Activated gamma-delta T cell treated with Interleukin-2 at 50 U/mL for 16 hours (primary cell): ENCODE measurements around the gene TRMT61A.
"Not testable (repeated sequence)": the region's sequence is repeated elsewhere in the genome, so short reads cannot be mapped to it uniquely, and the experiment has no call there.

Experiments
- DNase-seq: peaks from one replicate; pipeline ENCODE4 v3.0.0-alpha.2; 2020

The TRMT61A gene

DNA sequence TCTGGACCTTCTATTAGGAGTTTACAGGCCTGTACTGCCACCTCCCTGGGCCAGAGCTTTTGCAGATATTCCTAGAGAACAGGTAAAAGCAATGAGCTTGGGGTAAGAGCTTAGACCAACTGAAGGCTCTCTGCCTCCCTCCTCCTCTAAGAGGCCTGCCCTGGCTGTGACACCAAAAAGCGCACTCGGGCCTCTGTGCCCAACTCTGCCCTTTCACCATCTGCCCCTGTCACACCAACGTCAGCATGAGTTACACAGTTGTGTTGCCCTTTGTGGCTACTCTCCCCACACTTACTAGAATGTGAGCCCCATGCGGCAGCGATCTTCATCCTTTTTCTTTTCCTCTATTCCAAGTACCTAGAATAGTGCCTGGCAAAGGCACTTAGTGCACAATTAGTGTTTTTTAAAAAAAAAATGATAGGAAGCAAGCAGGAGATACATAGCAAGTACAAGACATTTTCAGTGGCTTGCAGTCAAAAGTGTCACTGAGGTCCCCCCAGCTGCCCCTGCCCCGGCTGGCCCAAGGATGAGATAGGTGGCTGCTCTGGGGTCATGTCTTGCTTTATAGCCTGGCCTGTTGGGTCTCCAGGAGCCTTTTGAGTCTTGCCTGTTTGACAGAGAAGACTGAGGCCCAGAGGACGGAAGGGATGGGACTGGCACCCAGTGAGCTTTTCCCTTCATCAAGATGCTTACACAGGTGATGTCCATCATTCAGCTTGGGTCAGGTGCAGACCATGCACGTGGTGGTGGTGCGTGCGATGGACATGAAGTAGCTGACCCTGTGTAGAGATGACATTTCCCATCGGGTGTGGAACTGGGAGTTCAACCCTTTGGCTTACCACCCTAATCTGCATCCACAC, 18.9 kb upstream of the TRMT61A start:
- no peak for DNase-seq

DNA sequence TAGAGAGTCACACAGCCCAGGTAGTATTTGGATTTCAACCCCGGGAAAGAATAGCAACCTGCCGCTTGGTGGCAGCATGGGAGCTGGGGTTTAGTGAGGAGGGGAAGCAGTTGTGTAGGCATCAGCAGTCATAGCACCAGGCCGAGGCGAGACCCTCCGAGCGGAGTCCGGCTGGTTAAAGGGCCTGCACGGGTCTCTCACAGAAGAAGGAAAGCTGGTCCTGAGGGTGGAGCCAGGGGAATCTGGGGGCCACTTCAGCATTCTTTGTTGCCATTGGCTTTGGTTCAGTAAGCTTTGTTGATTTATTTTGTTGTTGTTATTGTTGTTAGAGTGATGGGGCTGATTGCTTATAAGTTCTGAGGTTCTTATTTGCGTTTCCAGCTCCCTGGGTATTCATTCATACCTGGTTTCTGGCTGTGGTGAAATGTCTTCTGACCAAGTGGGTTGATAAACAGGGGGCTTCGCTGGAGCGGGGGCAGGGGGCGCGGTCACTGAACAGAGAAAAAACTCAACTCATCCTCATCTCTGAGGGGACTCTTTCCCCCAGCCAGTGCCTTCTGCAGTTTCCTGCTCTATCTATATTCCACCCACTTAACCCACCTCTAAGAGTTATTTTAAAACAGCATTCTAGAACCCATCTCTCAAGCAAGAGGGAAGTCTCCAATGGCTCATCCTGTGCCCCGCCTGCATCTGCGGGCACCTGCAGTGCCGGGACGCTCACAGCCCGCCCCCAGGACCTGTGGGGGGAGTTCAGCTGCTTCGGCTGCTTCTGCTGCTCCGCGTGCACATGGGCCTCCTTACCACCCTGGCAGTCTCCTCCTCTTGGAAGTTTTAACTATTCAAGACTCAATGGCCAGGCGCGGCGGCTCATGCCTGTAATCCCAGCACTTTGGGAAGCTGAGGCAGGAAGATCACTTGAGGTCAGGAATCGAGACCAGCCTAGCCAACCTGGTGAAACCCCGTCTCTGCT, 18.0 kb upstream of the TRMT61A start:
- no peak for DNase-seq

DNA sequence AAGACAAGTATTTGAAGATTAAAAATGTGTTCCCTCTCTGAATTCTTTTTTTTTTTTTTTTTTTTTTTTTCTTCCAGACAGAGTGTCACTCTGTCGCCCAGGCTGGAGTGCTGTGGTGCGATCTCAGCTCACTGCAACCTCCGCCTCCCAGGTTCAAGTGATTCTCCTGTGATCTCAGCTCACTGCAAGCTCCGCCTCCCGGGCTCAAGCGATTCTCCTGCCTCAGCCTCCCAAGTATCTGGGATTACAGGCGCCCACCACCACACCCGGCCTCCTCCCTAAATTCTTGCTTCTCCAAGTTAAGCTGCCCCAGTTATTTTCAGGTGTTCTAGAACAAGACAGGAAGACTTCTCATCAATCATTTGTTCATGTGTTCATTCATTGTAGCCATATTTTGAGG, 16.8 kb upstream of the TRMT61A start:
- DNase-seq = not testable (repeated sequence)

DNA sequence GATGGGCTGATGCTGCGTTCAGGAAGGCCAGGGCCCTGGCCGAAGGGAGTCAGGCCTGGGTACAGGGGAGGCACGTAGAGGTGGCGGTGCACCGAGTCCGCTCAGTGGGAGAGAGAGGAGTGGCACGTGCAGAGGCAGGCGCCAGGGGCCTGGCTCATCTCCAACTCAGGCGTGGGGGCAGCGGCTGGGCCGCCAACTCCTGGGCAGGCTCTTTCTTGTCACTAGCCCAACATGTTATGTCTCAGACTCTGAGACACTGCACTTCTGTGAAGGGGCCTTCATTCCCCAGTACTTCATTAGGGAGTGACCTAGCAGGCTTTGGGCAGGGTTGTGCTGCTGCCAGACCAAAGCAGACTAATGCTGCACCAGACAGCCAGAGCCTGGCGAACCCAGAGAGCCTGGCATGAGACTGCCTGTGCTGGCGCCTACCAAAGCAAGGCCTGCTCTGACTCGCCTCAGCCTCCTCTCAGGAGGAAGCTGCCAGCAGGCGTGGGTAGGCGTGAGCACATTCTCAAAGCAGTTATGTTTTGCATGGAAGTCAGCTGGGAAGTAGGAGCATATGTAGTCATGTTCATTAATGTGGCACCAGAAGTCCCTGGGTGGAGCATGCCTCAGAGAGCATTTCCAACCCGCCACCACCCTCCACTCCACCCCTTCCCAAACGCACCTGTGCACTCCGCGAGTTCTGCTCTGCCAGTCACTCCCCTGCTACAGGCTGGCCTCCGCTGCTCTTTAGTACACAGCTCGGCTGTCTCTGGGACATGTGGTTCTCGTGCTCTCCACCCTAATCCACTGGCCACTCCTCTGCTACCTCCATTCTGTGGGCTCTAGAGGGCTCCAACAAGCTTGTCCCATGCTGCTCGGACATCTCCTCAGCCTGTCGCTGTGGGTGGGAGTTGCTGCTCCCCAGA, 16.0 kb upstream of the TRMT61A start:
- DNase-seq = no peak

DNA sequence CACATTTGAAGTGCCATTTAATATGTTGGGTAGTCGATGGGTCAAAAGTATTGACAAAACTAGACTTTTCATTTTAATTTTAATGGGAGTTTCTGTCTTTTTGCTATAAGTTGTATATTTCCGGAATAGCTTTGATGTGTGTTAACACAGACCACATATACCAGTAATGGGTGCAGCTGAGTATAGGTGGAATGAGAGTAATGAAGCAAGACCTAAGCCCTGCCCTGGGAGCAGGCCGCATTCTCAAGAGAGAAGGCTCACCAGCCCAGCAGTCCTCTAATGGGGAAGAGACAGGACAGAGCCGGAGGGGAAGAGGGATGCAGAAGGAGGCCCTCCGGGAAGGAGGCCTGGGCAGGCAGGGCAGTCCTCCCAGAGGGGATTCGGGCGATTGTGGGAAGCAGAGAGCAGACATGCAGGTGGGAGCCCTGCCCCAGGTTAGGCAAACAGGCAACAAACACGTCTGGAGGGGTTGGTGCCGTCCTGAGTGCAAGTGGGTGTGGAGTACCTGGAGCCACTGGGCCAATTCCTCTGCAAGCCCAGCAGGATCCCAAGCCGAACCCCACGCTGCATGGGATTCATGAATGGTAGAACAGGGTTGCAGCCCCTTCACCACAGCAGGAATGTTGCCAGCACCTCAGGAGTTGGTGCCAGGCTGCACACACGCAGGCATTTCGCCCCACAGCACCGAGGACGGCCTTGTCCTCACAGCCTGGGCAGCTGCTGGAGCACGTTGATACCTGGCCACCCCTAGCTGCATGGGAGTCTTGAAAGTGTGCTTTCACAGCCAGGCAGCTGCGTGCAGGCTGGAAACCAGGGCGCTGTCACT, 14.2 kb upstream of the TRMT61A start:
- no peak for DNase-seq

DNA sequence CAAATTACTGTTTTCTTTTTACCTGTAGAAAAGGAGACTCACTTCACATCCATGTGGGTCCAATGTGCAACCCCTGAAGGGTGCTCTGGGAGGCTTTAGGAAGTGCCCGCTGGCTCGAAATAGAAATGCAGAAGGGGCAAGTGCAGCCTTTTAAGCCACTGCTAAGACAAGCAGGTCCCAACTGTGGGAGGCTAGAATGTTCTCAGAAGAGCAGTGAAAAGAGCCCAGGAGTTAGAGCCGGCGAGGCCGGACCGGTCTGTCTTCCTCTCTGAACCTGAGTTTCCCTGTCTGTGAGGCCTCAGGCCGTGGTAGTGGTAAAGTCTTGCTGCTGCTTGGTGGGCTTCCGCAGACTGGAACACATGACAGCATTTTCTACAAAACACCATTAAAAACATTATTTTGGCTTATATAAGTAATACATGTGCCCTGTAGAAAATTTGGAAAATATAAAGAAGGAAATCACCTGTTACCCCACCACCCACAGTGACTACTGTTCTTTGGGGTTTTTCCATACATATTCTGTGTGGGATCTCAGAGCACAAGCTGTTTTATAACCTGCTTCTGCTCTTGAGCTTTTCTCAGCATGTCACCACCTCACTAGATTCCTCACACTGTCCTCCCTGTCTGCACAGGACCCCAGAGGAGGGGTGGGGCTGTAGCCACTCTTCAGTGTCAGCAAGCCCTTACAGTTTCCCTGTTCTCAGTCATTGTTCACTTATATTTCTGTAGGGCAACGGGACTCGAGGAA, 12.4 kb upstream of the TRMT61A start:
- DNase-seq = no peak

DNA sequence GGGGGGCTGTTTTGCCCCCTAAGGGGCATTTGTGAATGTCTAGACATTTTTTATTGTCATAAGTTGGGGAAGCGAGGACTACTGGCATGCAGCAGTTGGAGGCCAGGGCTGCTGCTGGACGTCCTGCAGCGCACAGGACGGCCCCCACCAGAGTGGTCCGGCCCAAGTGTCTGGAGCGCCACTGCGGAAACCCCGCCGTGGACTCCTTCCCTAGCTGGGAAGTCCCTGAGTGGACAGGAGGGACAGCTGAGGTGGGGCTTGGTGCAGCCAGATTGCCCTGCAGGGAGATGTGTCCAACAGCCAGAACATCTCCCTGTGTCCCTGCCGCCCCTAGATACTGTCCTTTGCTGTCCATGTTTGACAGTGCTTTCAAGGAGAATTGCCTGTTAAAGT, 11.8 kb upstream of the TRMT61A start:
- DNase-seq = no peak

DNA sequence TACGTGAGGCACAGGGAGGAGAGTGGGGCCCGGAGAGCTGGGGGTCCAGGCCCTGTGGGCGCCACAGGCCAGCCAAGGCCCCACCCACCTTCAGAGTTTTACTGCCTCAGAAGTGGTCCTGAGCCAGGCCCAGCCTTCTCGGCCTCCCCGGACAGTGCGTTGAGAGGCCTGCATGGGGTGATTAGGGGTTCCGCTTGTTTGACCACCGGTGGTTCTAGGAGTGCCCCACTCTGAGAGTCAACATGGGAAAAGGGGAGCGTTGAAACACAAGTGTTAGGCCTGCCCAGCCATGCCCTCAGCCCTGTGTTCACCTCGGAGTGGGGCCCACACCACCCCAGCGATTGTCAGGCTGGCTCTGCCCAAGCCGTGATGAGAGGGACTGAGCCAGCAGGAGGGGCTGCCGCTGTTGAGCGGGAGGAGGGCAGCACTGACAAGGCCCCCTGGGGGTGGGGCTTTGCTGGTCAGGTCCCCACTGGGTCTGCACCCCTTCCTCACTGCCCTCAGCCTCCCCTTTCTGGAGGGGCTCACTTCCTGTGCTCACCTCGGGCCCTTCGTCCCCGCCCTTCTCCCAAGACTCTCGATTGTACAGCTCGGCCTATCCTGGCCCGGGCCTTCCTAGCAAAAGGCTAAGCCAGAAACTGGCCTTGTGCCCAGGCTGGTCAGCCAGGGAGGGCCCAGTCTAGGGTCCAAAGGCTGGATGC, 11.1 kb upstream of the TRMT61A start:
- DNase-seq = no peak

DNA sequence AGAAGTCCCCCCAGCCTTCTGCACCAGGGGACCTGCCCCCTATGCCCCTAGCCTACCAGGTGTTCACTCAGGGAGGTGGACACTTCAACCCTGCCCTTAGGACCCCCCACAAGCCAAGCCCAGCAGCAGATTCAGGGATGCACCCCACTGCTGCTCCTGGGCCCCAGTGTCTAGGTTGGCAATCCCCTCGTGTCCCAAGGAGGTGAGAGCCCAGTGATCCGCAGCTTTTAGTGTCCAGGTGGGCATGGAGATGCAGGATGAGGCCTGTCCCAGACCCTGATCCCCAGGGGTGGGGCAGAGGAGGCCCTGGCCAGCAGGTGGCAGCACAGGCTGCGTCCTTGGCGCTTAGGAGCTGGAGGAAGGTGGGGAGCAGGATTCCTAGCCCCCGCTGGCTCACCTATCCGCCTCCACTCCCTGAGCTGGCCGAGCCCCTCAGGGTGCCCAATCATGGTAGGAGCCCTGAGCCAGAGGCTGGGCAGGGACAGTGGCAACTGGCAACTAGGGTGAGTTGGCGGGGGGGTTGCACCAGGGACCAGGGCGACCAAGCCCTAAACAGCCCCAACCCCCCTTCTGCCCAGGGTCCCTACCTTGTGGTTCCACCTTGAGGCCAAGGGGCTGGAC, 10.5 kb upstream of the TRMT61A start:
- DNase-seq = peak; percentile 54

DNA sequence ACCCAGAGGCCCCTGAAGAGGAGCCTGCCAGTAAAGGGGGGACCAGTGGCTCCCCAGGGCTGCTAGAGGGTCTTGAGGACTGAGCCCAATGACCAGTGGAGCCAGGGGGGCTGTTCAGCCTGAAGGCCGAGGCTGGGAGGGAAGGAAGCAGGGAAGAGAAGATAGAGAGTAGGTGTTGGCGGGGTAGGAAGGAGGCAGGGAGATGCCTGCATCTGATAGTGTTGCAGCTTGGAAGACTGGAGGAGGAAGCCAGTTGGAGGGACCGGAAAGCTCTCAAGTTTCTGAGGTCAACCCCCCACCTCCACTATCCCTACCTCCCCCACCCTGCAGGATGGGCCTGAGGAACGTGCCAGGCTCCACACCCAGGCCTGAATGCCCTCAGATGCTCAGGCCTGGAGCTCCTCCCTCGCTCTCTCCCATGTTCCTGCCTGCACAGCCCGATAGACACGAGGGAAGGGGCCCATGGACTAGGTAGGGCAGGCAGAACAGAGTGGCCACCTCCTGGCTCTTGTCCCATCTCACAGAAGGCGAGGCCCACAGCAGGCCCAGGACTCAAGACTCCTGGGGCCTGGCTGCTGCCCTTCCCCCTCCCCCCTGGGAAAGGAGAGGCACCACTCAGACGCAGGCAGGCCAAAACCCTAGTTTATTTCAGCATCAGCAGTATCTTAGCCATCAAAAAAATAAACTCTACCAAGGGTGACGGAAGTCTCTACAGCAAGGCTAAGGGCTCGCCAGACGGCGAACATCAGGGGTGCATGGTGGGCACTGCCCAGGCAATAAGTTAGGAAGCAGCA, 9.8 kb upstream of the TRMT61A start:
- no peak for DNase-seq

DNA sequence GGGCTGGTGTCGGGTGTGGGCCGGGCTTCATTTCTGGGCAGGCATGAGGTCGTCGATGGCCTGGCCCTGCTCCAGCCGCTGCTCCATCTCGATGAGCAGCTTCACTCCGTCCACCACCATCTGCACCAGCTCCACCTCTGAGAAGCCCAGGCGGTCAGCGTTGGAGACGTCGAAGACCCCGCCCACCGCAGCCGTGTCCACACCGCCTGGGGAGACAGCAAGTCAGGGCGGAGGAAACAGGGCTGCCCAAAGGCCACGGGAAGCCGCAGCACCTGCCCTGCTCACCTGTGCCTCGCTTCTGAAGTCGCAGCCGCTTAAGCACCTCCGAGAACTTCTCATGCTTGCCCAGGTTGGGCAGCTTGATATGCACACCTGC, 9.2 kb upstream of the TRMT61A start:
- DNase-seq = no peak

DNA sequence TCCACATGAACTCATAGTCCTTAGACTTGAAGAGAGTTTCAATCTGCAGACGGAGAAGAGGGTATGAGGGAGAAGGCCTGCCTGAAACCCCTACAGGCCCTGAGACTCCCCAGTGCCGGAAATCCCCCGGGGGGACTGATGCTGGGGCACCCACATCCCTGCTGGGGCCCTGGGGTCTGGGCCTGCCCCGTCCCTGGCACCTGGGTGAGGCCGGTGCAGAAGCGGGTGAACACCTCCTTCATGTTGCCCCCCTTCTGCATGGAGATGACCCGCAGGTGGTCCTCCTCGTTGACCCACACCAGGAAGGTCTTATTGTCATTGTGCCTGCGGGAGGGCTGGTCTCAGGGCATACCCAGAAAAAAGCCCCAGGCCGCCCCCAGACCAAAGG, 8.7 kb upstream of the TRMT61A start:
- DNase-seq = no peak

DNA sequence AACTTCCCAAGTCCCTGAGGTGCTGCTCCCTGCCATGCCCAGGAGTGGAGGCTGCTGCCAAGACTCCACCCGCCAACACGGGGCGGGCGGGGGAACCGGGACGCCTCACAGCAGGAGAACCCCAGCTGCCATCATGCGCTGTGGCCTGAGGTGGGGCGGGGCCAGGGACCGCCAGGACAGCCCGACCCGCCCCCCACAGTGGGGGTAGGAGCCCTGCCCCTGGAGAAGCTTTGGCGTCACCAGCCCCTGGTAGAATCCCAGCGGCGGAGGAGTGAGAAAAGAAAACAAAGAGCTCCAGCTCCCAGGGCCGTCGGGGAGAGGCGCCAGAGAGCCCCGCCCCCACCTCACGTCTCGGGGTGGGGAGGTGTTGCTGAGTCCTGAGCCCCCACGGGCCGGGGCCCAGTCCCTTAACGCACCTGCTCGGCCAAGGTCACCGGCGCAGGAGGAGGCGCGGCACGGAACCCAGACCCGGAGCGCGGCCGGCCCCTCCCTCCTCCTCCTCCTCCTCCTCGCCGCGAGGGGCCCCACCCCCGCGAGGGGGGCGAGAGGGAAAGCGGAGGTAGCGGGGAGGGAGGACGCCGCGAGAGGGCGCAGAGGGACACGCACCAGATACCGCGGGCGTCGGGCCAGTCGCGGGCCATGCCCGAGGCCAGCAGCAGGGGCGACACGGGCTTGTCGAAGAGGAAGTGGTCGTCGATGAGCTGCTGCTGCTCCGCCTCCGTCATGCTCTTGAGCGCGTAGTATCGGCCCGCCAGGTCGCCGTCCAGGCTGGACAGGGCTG, 8.1 kb upstream of the TRMT61A start:
- peak; percentile 62 for DNase-seq

DNA sequence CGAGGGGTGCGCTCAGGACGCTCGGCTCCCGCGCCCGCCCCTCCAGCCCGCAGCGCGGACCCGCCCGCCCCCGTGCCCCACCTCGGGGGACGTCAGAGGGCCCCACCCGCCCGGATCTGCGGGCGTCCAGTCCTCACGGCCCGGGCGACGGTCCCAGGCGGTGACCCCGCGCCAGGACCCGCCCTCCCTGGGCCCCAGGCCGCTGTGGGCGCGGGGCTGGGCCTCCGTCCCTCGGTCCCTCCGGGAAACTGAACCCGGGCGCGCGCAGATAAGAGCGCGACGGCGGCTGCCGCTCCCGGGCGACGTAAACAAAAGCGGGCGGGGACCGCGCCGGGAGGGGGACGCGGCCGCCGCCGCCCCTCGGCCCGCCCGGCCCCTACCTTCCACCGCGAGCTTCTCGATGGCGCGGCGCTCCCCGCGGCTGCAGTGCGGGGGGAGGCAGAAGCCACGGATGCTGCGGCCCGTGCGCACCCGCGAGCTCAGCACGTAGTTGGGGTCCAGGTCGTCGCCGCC, 7.5 kb upstream of the TRMT61A start:
- DNase-seq = no peak

DNA sequence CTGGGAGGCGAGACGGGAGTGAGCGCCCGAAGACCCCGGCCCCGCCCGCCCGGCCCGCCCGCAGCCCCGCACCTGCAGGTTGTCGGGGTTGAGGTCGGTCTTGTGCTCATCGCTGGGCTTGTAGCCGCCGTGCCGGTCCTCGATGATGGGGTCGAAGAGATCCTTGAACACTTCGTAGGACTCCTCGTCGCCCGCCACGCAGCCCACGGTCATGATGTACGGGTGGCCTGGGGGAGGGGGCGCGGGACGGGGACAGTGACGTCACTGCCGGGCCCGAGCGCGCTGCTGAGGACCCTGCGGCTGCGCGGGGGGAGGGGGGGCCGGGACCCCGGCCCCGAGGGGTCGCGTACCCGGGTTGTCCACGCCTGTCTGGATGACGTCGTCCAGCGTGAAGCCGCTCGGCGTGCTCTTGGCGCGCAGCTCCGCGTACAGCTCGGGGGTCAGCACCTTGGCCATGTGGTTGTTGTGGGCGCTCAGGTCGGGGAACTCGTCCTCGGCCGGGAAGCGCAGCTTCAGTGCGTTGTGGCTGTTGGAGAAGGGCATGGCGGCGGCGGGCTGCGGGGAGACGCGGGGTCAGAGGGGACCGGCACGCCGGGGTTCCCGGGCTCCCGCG, 6.9 kb upstream of the TRMT61A start:
- DNase-seq = no peak

DNA sequence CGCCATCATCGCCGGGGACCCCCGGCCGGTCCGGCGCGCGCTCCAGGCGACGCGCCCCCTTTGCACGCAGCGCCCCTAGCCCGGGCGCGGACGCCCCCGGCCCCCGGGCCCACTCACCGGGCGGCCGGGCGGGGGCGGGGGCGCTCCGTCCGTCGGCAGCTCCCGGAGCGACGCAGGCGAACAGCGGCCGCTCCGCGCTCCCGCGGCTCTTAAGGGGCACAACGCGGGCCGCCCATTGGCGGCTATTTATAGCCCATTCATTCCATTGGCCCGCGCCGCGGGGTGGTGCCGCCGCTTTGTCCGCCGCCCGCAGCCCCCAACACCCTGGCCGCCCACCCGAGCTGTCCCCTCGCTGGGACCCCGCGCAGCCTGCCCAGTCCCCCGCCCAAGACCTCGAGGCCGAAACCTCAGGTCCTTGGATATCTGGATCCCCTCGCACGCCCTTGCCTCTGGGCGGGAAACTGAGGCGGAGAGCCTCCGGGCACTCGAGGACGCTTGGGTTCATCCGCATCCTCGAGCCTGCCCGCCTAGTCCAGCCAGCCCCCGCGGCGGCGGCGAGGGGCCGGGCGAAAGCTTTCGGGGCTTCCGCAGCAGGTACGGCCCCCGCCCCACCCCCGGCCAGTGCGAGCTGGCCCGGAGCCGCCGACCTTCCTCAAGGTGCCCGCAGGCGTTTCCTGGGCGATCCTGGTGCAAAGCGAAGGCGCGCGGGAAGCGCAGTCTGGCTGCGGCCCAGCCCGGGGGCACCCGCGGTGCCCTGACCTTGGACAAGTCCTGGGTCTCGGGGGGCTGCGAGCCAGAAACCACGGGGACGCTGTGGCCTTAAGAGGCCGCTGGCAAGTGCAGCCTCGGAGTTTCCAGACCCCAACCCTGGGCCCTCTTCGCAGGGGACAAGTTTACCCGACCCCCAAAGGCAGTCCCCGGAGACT, 6.1 kb upstream of the TRMT61A start, which contains the start of gene CKB:
TSS of gene CKB (minus strand) at position 182 of the 926 bp plus-strand sequence. CDS start 337 bp downstream, outside the sequence.
- DNase-seq = no peak
